AG09309 (cell line): ENCODE measurements around the gene XRCC1.

Experiments used
- DNase-seq: peaks from one replicate; pipeline ENCODE4 v3.0.0-alpha.2; 2010; ENCODE audit warnings: low read depth
- H3K4me3 ChIP-seq: 2 replicates; pipeline ENCODE4 v1.5.1; 2011; ENCODE audit warnings: mild to moderate bottlenecking, low read depth, low read length, moderate library complexity; ENCODE audit not compliant: control insufficient read depth
- TF ChIP-seq, protein P1 (sequence below): IDR thresholded peaks from 2 replicates; pipeline ENCODE4 v1.5.1; 2011; ENCODE audit warnings: mild to moderate bottlenecking, low read depth, low read length, inconsistent platforms; ENCODE audit not compliant: insufficient read depth, control insufficient read depth; ENCODE audit errors: missing control alignments

XRCC1 gene

DNA sequence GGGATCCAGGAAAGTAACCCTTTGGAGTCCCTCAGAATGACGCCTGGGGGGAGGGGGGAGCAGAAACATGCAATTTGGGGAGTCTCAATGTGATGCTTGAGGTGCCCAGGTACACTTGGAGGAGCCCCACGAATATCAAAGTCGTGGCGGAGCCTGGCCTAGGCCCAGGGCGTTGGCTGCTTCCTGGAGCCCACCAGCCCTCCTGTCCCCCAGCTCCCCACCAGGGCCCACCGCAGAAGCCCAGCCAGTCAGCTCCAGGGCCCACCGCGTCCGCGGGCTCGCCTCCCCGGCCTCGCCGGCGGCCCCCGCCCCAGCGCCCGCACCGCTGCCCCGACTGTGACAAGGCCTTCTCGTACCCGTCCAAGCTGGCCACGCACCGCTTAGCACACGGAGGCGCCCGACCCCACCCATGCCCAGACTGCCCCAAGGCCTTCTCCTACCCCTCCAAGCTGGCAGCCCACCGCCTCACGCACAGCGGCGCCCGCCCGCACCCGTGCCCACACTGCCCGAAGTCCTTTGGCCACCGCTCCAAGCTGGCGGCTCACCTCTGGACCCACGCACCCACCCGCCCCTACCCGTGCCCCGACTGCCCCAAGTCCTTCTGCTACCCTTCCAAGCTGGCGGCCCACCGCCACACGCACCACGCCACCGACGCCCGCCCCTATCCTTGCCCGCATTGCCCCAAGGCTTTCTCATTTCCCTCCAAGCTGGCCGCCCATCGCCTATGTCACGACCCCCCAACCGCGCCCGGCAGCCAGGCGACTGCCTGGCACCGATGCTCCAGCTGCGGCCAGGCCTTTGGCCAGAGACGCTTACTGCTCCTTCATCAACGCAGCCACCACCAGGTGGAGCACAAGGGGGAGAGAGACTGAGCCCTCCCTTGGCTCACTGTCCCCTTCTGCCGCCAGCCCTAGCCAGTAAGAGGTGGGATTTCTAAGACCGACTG is 40.2 kb downstream of the XRCC1 start:
- TF ChIP-seq, protein P1, sequence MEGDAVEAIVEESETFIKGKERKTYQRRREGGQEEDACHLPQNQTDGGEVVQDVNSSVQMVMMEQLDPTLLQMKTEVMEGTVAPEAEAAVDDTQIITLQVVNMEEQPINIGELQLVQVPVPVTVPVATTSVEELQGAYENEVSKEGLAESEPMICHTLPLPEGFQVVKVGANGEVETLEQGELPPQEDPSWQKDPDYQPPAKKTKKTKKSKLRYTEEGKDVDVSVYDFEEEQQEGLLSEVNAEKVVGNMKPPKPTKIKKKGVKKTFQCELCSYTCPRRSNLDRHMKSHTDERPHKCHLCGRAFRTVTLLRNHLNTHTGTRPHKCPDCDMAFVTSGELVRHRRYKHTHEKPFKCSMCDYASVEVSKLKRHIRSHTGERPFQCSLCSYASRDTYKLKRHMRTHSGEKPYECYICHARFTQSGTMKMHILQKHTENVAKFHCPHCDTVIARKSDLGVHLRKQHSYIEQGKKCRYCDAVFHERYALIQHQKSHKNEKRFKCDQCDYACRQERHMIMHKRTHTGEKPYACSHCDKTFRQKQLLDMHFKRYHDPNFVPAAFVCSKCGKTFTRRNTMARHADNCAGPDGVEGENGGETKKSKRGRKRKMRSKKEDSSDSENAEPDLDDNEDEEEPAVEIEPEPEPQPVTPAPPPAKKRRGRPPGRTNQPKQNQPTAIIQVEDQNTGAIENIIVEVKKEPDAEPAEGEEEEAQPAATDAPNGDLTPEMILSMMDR = peak; percentile 71
- H3K4me3 ChIP-seq = no peak overlapping the region
- no peak for DNase-seq

DNA sequence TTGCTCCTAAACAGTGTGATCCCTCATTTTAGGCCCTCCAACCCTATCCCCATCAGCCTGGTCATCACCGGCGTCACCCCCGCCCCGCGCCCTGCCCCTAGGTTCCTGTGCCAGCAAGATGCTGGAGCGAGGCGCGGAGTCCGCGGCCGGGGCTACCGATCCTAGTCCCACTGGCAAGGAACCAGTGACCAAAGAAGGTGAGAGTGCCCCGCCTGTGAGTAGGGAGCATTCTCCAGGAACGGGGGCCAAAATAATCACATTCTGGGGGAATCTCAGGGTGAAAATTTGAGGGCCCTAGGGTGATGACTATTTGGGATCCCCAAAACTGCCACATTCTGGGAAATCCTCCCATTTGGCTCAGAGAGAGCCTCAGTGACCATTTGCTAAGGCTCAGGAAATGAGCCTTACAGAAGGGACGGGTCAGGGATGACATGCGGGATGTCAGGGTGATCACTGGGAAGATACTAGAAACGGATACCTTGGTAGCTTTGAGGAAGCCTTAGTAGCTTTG is 41.0 kb downstream of the XRCC1 start:
- TF ChIP-seq, protein P1 = no peak
- peak overlapping the region; percentile 58 for H3K4me3 ChIP-seq
- no peak for DNase-seq

DNA sequence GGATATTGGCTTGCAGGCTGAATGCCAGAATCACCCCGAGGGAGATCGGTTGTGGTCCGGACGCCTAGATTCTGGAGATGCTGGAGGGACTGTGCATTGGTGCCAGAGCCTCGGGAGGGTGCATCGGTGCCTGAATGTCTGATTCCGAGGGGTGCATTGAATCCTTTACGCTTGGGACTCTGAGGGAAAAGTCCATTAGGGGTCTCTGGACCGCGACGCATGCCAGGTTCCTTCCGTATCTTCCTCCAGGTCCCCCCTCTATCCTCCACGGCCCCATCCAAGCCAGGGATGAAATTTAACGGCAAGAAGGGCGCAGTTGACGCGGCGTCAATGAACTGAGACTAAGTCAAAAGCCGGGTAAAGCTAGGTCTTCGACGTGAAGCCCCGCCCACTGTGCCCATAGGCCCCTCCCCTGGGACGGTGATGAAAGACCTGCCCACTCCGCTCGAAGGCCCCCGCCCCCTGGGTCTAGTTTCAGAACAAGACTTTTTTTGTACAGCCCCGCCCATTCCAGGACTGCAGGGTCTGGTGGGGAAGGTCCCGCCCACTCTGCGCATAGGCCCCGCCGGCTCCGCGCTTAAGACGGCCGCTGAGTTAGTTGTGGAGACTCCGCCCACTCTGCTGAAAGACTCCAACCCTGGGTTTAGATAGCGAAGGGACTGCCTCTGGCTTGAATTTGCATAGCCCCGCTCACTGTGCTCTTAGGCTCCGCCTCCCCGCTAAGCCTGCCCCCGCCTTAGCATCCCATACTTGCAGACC is 41.6 kb downstream of the XRCC1 start:
- DNase-seq = peak; percentile 98
- TF ChIP-seq, protein P1 = no peak
- H3K4me3 ChIP-seq = peak overlapping the region; percentile 58

DNA sequence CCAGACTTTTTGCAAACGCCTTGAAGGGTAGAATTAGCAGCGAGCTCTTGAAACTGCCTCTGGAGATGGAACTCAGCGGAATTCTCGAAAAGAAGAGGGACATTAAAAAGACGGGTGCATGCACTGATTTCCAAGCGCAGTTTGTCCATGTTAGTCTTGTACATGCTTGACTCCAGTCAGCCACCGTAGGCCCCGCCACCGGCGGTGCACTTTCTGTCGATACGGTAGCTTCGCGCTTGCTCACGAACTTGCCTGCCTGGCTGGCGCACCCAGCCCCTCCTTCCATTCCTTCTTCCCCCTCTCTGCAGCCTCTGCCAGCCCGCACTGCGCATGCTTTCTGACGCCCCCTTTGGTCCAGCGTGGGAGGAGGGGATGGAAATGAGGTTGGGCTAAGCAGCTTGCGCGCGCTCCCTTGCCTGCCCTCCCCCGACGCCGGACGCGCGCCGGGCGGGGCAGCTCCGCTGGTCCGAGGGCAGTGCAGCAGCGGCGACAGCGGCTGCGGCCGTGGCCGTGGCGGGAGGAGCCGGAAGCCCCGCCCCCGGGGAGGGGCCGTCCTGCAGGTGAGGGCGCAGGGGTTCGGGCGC is 42.3 kb downstream of the XRCC1 start, which contains the start of gene ZNF575:
TSS of gene ZNF575 (plus strand) at position 227 of the 584 bp plus-strand sequence. CDS start 1,235 bp downstream, outside the sequence.
- TF ChIP-seq, protein P1 = no peak
- DNase-seq = peak; percentile 82
- H3K4me3 ChIP-seq = peak within 1 kb of the TSS; percentile 58

DNA sequence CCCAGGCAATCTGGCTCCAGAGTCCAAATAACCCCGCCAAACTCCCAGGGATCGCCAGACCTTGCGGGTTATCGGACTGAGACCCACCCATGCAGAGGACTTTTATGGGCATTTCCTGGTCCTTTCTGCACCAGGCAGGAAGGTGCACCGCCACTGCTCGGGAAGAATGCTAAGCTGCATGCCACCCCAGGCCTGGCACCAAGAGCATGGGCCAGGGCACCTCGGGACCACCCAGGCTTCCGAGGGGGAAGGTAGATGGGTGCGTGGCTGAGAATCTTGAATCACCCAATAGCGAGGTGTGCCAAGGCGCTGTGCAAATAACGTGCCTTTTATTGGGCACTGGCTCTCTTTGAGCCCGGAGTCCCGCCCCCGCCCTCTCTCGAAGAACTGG is 42.8 kb downstream of the XRCC1 start:
- no peak for DNase-seq
- TF ChIP-seq, protein P1 = no peak
- peak overlapping the region; percentile 58 for H3K4me3 ChIP-seq

DNA sequence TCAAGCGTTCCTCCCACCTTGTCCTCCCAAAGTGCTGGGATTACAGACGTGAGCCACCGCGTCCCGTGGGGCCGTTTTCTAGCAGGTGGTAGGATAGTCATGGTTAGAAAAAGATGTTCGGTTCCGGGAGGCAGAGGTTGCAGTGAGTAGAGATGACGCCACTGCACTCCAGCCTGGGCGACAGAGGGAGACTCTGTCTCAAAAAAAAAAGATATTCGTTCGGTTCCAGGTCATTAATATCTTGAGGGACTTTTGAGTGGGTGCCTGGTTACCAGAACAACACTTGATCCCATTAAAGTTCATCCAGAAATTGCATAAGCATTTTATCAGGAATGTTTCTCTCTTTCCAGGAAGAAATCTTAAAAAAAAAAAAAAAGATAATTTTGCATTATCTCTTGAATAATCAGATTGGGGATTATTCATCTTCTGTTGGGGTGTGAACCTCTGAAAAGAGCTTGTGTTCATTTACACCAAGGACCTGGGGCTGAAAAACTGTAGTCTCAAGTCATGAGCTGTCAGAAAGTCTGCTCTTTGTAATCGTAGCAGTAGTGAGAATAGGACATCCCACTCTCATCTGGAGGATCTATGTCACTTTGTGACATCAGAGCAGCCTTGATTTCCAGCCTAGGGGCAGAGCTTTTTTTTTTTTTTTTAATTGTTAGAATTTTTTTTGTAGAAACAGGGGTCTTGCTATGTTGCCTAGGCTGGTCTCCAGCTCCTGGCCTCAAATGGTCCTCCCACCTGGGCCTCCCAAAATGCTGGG is 47.3 kb downstream of the XRCC1 start:
- TF ChIP-seq, protein P1 = no peak
- peak overlapping the region; percentile 6; the same call in 1 of the 2 replicates for H3K4me3 ChIP-seq
- no peak for DNase-seq
